ENCODE data around the gene COL6A1. TPM values are rescaled to one million over a fixed set of nuclear protein-coding genes. Genes with fewer than 3 reads are reported as not detected.

The COL6A1 gene
- polyA plus RNA-seq, 1 donor from 2014 or later: 29.4 TPM

GRCh38 chr21:45957551-45957950 lies 24.0 kb upstream of the COL6A1 start:
- no peak overlapping the region for H2AFZ ChIP-seq (ENCODE audit: low read depth, low read length)
- H4K20me1 ChIP-seq (ENCODE audit: insufficient read depth): no peaks in the 10 kb centered on the region
- no peak overlapping the region for H3K4me3 ChIP-seq (ENCODE audit: low read length)
- no peak for TF ChIP-seq MXI1 (conservative IDR thresholded peaks at IDR 0.05; ENCODE audit: poor library complexity, severe bottlenecking)
- TF ChIP-seq, protein P1, sequence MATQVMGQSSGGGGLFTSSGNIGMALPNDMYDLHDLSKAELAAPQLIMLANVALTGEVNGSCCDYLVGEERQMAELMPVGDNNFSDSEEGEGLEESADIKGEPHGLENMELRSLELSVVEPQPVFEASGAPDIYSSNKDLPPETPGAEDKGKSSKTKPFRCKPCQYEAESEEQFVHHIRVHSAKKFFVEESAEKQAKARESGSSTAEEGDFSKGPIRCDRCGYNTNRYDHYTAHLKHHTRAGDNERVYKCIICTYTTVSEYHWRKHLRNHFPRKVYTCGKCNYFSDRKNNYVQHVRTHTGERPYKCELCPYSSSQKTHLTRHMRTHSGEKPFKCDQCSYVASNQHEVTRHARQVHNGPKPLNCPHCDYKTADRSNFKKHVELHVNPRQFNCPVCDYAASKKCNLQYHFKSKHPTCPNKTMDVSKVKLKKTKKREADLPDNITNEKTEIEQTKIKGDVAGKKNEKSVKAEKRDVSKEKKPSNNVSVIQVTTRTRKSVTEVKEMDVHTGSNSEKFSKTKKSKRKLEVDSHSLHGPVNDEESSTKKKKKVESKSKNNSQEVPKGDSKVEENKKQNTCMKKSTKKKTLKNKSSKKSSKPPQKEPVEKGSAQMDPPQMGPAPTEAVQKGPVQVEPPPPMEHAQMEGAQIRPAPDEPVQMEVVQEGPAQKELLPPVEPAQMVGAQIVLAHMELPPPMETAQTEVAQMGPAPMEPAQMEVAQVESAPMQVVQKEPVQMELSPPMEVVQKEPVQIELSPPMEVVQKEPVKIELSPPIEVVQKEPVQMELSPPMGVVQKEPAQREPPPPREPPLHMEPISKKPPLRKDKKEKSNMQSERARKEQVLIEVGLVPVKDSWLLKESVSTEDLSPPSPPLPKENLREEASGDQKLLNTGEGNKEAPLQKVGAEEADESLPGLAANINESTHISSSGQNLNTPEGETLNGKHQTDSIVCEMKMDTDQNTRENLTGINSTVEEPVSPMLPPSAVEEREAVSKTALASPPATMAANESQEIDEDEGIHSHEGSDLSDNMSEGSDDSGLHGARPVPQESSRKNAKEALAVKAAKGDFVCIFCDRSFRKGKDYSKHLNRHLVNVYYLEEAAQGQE (IDR thresholded peaks at IDR 0.05; ENCODE audit: borderline replicate concordance): no peak
- TF ChIP-seq SMC3 (conservative IDR thresholded peaks at IDR 0.05; ENCODE audit: poor library complexity): no peak
- no peak for TF ChIP-seq POLR2AphosphoS5 (IDR thresholded peaks at IDR 0.05)
- no peak for TF ChIP-seq EZH2 (IDR thresholded peaks at IDR 0.05; ENCODE audit: borderline replicate concordance, insufficient read depth, low read length, poor library complexity, severe bottlenecking)
- no peak for TF ChIP-seq EP300 (conservative IDR thresholded peaks at IDR 0.05; ENCODE audit: poor library complexity, severe bottlenecking)
- TF ChIP-seq TAF1 (IDR thresholded peaks at IDR 0.05; ENCODE audit: low read depth): no peak
- TF ChIP-seq RAD21 (conservative IDR thresholded peaks at IDR 0.05): no peak
- TF ChIP-seq CTCF (IDR thresholded peaks at IDR 0.05; ENCODE audit: poor library complexity, severe bottlenecking): no peak
- no peaks in the 10 kb centered on the region for H3K36me3 ChIP-seq (ENCODE audit: insufficient read depth, low read length)
- H3K9me2 ChIP-seq (ENCODE audit: insufficient read depth, low read length): no peaks in the 10 kb centered on the region
- H3F3A ChIP-seq (ENCODE audit: insufficient read depth, low read length, poor library complexity, severe bottlenecking): no peaks in the 10 kb centered on the region
- H3K27me3 ChIP-seq (ENCODE audit: insufficient read depth, low read depth, low read length): no peaks in the 10 kb centered on the region
- H3K9me3 ChIP-seq (ENCODE audit: low read length): no peaks in the 10 kb centered on the region
- H3K79me2 ChIP-seq (replicated peaks; ENCODE audit: insufficient read depth, low read length): no peaks in the 10 kb centered on the region
- H3K4me2 ChIP-seq (ENCODE audit: low read length): no peak overlapping the region
- no peak overlapping the region for H3K27ac ChIP-seq (ENCODE audit: low read length)
- no peak overlapping the region for H3K9ac ChIP-seq (ENCODE audit: low read length)

DNA sequence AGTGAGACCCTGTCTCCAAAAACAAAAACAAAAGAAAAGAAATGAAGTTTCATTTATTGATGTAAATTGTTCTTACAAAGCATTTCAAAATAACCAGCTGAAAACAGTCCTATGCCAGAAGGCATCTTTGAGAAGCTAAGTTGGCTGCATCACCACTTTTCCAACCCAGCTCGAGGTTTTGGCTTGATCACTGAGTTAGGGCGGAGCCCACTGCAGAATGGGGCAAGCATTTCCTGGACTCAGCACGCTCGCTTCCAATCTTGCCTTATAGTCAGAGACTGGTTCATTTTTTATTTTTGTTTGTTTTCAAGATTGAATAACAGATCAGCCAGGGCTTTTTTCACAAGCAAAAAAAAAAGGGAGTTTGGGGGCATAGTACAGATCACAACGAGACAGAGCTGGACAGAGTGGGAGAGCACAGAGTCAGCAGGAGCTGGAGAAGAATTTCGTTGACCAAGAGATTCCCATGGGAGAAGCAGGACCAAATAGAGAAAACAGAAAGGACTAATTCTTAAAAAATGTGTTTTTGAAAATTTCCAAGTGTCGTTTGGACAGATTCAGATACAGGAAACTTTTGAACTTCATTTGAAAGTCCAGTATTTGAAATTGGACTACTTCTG lies 23.5 kb upstream of the COL6A1 start:
- H3F3A ChIP-seq (ENCODE audit: insufficient read depth, low read length, poor library complexity, severe bottlenecking): no peaks in the 10 kb centered on the region
- no peak overlapping the region for H3K4me3 ChIP-seq (ENCODE audit: low read length)
- TF ChIP-seq POLR2AphosphoS5 (IDR thresholded peaks at IDR 0.05): no peak
- TF ChIP-seq RAD21 (conservative IDR thresholded peaks at IDR 0.05): no peak
- no peaks in the 10 kb centered on the region for H3K9me2 ChIP-seq (ENCODE audit: insufficient read depth, low read length)
- H3K36me3 ChIP-seq (ENCODE audit: insufficient read depth, low read length): no peaks in the 10 kb centered on the region
- H4K20me1 ChIP-seq (ENCODE audit: insufficient read depth): no peaks in the 10 kb centered on the region
- no peak overlapping the region for H3K4me2 ChIP-seq (ENCODE audit: low read length)
- H3K79me2 ChIP-seq (replicated peaks; ENCODE audit: insufficient read depth, low read length): no peaks in the 10 kb centered on the region
- no peak overlapping the region for H3K9ac ChIP-seq (ENCODE audit: low read length)
- H2AFZ ChIP-seq (ENCODE audit: low read depth, low read length): no peak overlapping the region
- H3K27ac ChIP-seq (ENCODE audit: low read length): no peak overlapping the region
- no peaks in the 10 kb centered on the region for H3K9me3 ChIP-seq (ENCODE audit: low read length)
- no peaks in the 10 kb centered on the region for H3K27me3 ChIP-seq (ENCODE audit: insufficient read depth, low read depth, low read length)

All from neural cell (in vitro differentiated cells).